ENCODE measurements around the gene NEGR1.

Gene NEGR1

GRCh38 chr1:72230746-72231145, 51.6 kb downstream of the NEGR1 start:
- no peak for DNase-seq (ENCODE audit: low read depth)

DNA sequence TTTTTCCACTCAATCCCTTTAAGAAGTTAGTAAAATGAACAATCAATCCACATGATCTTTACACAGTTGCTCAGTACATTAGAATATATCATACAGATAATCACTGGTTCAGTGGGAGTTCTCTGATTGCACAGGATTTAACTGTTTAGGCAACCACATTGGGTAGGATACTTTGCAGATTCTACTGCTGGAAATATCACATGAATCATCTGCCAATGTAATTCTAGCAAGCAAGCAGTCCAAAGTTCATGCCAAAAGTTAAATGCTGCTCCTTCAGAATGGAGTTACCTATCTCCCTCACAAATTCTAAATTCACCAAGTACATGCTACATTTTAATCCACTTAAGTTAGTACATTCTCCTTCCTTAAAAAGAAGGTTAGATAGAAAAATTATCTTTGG, 52.4 kb downstream of the NEGR1 start:
- DNase-seq (ENCODE audit: low read depth) = no peak

- no peak for DNase-seq (ENCODE audit: low read depth)
Observed at GRCh38 chr1:72227667-72228066, 54.7 kb downstream of the NEGR1 start.

DNA sequence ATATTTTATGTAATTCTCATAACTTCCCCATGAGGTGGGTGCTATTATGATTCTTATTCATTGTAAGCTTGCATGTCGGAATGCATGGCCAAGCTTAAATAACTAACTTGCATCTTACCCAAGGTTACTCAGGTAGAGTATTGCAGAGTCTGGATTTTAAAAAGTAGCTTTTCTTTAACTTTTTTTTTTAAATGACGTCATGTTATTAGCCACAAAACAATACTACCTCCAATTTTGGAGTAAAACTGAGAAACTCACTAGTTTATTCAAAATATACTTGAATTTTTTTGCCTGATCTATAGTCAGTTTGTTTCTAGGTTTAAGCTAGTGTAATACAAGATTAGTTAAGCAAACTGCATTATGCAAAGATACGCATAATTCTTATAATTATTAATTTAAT, 57.8 kb downstream of the NEGR1 start:
- DNase-seq (ENCODE audit: low read depth) = no peak

DNA sequence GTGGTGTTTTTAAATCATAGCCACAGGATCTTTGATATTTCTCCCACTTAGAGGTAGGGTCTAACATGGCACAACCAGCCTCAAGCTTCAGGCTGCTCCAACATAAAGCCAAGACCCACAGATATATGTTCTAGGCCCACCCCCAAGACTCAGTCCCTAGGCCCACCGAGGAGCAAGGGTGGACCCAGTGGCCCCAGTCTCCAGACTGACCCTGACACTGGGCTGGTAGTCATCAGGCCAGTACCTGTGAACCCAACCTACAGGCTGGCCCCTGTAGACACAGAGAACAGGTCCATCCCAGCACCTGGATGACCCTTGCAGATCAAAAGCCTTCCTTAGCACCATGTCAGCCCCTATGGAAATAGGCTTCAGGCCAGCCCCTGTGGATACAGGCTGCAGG, 60.5 kb downstream of the NEGR1 start:
- no peak for DNase-seq (ENCODE audit: low read depth)

GRCh38 chr1:72218141-72218739, 64.1 kb downstream of the NEGR1 start:
- DNase-seq (ENCODE audit: low read depth) = no peak

GRCh38 chr1:72207059-72207458, 75.3 kb downstream of the NEGR1 start:
- no peak for DNase-seq (ENCODE audit: low read depth)

DNA sequence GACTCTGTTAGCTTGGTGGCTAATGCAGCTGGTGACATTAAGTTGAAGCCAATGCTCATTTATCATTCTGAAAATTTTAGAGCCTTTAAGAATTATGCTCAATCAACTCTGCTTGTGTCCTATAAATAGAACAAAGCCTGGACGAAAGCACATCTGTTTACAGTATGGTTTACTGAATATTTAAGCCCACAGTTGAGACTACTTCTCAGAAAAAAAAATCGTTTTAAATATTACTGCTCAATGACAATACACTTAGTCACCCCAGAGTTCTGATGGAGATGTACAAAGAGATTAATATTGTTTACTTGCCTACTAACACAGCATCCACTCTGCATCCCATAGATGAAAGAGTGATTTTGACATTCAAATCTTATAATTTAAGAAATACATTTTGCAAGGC, 79.6 kb downstream of the NEGR1 start:
- DNase-seq (ENCODE audit: low read depth) = no peak

DNA sequence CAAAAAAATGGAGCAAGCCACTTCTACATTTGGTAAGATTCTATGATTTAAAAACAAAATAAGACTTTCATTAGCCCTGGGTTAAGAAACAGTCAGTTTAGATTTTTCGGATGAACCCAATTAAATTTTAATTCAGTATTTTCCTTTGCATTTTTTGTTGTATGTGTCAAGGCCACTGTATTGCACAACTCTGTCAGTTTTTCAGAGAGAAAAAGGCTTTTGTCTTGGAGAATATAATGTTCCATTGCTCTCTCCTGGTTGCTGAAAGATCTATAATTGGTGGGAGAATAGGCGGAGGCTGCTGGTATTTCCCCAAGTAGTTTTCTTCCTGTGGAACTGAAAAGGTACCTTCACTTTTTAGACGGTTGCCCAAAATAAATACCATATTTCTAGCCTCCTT, 84.6 kb downstream of the NEGR1 start:
- no peak for DNase-seq (ENCODE audit: low read depth)

DNA sequence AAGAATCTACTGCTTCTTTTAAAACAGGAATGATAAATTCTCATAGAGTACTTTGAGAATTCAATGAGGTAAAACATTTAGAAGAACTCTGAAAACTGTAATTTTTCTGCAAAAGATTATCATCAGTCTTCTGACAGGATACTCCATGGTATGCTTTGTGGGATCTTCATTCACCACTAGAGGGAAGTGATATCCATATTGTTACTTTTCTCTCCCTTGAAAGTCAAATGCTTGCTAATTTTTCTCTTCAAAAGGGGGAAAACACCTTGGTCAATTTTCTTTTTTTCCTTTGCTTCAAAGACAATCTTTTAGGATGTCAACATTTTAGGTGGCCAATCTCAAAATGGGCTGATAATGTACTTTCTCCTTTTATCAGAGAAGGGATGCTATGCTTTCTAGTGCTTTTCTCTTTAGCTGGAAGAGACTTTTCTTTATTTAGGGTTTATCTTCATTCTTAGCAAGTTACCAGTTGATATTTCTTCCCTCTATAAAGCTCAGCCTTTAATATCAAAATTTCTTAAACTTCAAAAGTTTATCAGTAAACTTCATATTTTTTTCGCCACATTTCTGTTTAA, 95.5 kb downstream of the NEGR1 start:
- no peak for DNase-seq (ENCODE audit: low read depth)

- no peak for DNase-seq (ENCODE audit: low read depth)
Observed at GRCh38 chr1:72184099-72184701, 98.1 kb downstream of the NEGR1 start.

DNA sequence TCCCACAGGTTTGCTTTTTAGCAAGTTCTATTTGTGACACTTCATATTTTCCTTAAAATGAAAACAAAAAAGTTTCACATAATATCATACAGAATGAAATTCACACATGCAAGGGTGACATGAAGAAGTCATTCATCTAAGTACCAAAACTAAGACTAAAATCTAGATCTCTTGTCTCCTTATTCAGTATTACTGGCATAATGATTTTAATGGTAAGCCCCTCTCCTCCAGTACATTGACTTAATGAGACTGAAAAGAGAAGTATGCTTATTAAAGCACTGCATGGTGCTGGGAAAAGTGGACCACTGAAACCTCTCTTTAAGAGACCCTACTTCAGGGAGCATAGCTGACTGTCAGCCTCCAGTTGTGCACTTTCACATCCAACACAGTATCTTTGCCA, 99.5 kb downstream of the NEGR1 start:
- no peak for DNase-seq (ENCODE audit: low read depth)

DNA sequence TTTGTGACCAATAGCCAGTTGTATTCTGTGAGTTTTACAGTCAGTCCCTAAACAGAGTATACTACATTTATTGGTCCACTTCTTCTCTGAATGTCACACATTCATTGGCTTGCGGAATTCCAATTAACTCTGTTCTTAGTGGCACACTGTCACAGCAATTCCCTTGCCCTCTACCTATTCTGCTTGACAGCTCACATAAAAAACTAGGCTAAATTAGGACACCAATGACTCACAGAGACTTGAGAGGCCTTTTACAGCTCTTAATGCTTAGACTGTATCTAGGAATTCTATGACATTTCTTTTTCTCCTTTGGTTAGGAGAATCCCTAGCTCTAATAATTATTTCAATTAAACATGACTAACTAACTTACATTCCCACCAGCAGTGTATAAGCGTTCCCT, 104.1 kb downstream of the NEGR1 start:
- DNase-seq (ENCODE audit: low read depth) = no peak

GRCh38 chr1:72177711-72178110, 104.6 kb downstream of the NEGR1 start:
- no peak for DNase-seq (ENCODE audit: low read depth)

- no peak for DNase-seq (ENCODE audit: low read depth)
Observed at GRCh38 chr1:72170246-72170645, 112.1 kb downstream of the NEGR1 start.

GRCh38 chr1:72166426-72166825, 115.9 kb downstream of the NEGR1 start:
- DNase-seq (ENCODE audit: low read depth) = no peak

GRCh38 chr1:72150508-72150907, 131.8 kb downstream of the NEGR1 start:
- no peak for DNase-seq (ENCODE audit: low read depth)

DNA sequence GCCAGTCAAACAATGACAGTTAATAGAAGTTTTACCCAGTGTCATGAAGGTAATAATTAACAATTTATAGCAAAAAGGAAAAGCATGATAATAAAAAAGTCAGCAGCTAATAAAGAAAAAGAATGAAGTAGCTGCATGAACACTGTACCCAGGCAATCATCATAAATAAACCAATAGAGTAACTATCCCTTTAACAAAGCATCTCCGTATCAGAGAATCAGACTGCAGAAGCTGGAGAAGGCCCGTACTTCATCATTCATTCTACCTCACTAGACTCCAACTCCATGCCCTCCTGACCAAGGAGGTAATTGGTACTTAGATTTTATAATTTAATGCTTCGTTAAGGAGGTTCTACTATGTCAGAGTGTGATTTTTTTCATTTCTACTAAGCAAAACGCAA, 140.5 kb downstream of the NEGR1 start:
- no peak for DNase-seq (ENCODE audit: low read depth)

- DNase-seq (ENCODE audit: low read depth) = no peak
Observed at GRCh38 chr1:72140222-72140621, 142.1 kb downstream of the NEGR1 start.

DNA sequence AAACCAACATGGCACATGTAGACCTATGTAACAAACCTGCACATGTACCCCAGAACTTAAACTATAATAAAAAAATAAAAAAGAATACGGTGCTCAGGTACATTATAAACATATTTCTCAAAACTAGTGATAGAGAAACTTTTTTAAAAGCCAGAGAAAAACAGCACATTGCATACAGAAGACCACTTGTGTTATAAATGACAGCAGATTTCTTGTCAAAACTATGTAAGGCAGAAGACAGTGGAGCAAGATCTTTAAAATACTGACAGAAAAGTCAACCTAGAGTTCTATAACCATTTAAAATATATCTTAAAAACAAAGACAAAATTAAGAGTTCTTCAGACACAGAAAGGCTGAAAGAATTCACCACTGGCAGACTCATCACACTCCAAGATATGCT, 144.7 kb downstream of the NEGR1 start:
- DNase-seq (ENCODE audit: low read depth) = no peak

- no peak for DNase-seq (ENCODE audit: low read depth)
Observed at GRCh38 chr1:72129869-72130268, 152.5 kb downstream of the NEGR1 start.

DNA sequence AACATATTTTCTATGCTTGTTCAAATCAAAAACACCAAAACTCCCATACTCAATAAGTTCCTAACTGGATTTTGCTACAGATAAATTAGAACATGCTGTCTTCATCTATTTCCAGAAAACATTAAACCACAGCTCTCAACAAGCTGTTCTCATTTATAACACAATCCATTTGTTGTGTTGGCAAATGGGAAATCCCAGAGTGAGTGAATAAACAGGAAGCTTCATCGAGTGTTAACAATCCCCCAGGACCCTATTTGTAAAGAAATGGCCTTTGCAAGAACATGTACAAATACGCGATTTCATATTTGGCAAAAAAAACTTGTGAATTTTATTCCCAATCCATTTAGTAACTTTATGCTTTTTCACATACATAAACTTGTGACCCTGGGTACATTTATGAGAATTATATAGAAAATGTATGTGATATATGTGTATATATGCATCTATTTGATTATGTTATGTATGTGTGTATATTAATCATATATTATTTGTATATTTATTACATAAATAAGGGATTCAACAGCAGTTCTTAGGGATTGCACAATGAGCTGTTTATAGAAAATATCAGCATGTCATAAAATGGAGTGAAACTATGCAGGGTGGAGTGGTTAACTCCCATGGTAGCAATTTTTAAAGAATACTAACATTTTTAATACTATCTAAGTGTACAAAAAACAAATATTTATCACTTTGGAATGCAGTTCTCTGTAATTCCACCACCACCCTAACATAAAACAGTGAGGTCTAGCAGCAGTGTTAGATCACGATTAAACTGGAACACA, 160.0 kb downstream of the NEGR1 start:
- DNase-seq (ENCODE audit: low read depth) = no peak

- no peak for DNase-seq (ENCODE audit: low read depth)
Observed at GRCh38 chr1:72119491-72119890, 162.8 kb downstream of the NEGR1 start.
